OCI-LY7 (cell line): ENCODE measurements around the gene SDCCAG8.

Experiments used
- EZH2phosphoT487 ChIP-seq: fragments of 200-600 bp; sonication (generic); IDR thresholded peaks from 2 replicates; pipeline ENCODE4 v1.6.1; 2018; ENCODE audit warnings: low read depth, borderline replicate concordance, mild to moderate bottlenecking, mixed run types, antibody characterized with exemption, low read length, moderate library complexity, mixed read lengths
- TF ChIP-seq, protein P1 (sequence below): fragments of 200-600 bp; sonication (generic); conservative IDR thresholded peaks from 2 replicates; pipeline ENCODE4 v1.5.1; 2014; ENCODE audit warnings: mild to moderate bottlenecking, antibody characterized with exemption, low read length, moderate library complexity, mixed read lengths

DNA sequence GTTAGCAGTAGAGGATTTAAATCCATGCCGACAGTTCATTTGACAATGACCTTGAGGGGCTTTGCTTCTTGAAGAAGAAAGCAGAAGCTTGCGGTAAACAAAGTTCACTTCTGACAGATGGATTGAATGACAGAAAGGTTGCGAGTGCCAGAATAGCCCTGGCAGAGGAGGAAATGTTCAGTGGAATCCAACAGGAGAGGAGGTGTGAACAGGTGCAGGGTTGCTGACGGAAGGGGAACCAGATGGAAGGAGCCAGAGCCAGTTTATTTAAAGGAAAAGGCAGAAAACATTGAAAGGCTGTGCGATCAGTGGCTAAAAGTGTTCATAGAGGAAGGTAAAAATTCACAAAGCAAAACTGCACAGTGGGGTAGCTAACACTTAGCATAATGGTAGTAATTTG is 141.0 kb downstream of the SDCCAG8 start:
- TF ChIP-seq, protein P1, sequence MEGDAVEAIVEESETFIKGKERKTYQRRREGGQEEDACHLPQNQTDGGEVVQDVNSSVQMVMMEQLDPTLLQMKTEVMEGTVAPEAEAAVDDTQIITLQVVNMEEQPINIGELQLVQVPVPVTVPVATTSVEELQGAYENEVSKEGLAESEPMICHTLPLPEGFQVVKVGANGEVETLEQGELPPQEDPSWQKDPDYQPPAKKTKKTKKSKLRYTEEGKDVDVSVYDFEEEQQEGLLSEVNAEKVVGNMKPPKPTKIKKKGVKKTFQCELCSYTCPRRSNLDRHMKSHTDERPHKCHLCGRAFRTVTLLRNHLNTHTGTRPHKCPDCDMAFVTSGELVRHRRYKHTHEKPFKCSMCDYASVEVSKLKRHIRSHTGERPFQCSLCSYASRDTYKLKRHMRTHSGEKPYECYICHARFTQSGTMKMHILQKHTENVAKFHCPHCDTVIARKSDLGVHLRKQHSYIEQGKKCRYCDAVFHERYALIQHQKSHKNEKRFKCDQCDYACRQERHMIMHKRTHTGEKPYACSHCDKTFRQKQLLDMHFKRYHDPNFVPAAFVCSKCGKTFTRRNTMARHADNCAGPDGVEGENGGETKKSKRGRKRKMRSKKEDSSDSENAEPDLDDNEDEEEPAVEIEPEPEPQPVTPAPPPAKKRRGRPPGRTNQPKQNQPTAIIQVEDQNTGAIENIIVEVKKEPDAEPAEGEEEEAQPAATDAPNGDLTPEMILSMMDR = no peak
- TF ChIP-seq EZH2phosphoT487 = no peak
